Thoracic aorta (tissue), 2 donors: Measurements from ENCODE around the gene APOBEC3G. TPM values are rescaled to one million over a fixed set of nuclear protein-coding genes. Genes with fewer than 3 reads are reported as not detected.
"Not testable (repeated sequence)": the region's sequence is repeated elsewhere in the genome, so short reads cannot be mapped to it uniquely, and the experiment has no call there.

Experiments used
- ATAC-seq: fragments of 150-250 bp; one replicate; pipeline ENCODE4 v1.8.0; 2017; ENCODE audit warnings: low read depth; ENCODE audit not compliant: insufficient number of reproducible peaks, low FRiP score
- DNase-seq: peaks from one replicate; pipeline ENCODE4 v3.0.0-alpha.2; 2020; ENCODE audit warnings: low spot score
- H3K27ac ChIP-seq, 2 donors: fragments of 200-600 bp; sonication (generic); 1 replicate in 1 of 2; 2 replicates in 1 of 2; pipeline ENCODE4 v1.5.1; 2016; ENCODE audit warnings: mild to moderate bottlenecking in 2 of 2, moderate library complexity in 2 of 2
- H3K27me3 ChIP-seq: fragments of 200-600 bp; sonication (generic); replicated peaks from 2 replicates; pipeline ENCODE4 v1.6.0; 2016; ENCODE audit warnings: mild to moderate bottlenecking; ENCODE audit not compliant: insufficient read depth
- H3K36me3 ChIP-seq: fragments of 200-600 bp; sonication (generic); one replicate; pipeline ENCODE4 v1.5.1; 2016
- H3K4me1 ChIP-seq, 2 donors: fragments of 200-600 bp; sonication (generic); 1 replicate in 1 of 2; 2 replicates in 1 of 2; pipeline versions ENCODE4 v1.5.1 to v1.6.0; 2016; ENCODE audit warnings: low read depth in 2 of 2, mild to moderate bottlenecking in 1 of 2; ENCODE audit not compliant: control insufficient read depth in 1 of 2
- H3K4me3 ChIP-seq: fragments of 200-600 bp; sonication (generic); 2 replicates; pipeline ENCODE4 v1.5.1; 2016; ENCODE audit warnings: mild to moderate bottlenecking
- H3K9me3 ChIP-seq: fragments of 200-600 bp; sonication (generic); 2 replicates; pipeline ENCODE4 v1.5.1; 2016
- CTCF ChIP-seq: fragments of 200-600 bp; sonication (generic); IDR thresholded peaks from one replicate; pipeline ENCODE4 v1.5.1; 2019; ENCODE audit warnings: antibody characterized with exemption
- total RNA-seq, 2 donors: library from RNA; depleted of rRNA; stranded (reverse); fragments of >200 nt; gene quantifications; one replicate each; pipeline versions ENCODE4 v1.1.0 to v1.2.3, GENCODE V29; 2016

APOBEC3G gene
- total RNA-seq, 2 donors from 2014 or later, result 3.4 to 8.3 TPM

DNA sequence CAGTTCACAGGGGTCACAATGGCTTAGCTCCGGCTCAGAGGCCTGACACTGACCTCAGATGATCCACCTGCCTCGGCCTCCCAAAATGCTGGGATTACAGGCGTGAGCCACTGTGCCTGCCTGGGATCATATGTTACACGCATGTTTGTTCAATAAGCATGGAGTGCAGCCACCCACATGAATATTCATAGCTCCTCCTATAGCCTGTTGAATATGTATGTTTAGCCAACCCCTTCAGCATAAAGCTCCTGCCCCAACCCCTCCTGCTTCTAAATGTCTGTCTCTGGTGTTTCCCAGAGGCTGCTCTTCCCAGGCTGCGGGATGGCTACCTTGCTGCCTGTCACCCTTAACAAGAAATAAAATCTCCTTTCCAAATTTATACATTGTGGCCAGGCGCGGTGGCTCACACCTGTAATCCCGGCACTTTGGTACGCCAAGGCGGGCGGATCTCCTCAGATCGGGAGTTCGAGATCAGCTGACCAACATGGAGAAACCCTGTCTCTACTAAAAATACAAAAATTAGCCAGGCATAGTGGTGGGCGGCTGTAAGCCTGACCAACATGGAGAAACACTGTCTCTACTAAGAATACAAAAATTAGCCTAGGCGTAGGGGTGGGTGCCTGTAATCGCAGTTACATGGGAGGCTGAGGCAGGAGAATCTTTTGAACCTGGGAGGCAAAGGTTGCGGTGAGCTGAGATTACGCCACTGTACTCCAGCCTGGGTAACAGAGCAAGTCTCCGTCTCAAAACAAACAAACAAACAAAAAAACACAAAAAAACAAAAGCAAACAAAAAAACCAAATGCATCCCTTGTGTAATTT, 37.6 kb upstream of the APOBEC3G start:
- no peak for TF ChIP-seq CTCF
- peak overlapping the region in 1 of 2 donors; percentile 83 for H3K27ac ChIP-seq
- H3K27me3 ChIP-seq, result no peaks in the 10 kb centered on the region
- DNase-seq (no peak), ATAC-seq (no peak)
- H3K9me3 ChIP-seq, result no peaks in the 10 kb centered on the region
- H3K4me3 ChIP-seq, result peak overlapping the region; percentile 93
- H3K36me3 ChIP-seq, result no peaks in the 10 kb centered on the region
- peaks cover 0 to 9% of the 10 kb centered on the region in 2 donors for H3K4me1 ChIP-seq

DNA sequence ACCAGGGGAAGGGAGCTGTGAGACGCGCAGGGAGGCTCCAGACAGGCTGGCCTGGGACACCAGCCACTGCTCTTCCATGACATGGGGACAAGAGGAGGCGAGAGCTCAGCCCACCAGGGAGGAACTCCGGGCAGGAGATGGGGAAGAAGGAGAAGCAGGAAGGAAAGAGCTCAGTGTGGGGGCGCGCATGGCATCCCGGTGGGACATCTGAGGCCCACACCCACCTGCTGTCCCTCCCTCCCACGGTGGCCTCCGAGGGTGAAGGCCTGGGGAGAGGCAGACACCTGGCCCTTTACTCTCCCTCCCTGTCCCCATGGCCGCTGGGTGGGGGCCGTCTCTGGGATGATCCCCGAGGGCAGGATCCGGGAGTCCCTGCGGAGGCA, 36.9 kb upstream of the APOBEC3G start:
- H3K4me1 ChIP-seq, H3K9me3 ChIP-seq, H3K27me3 ChIP-seq, H3K36me3 ChIP-seq, DNase-seq: not testable (repeated sequence)
- ATAC-seq, result peak; percentile 45
- H3K27ac ChIP-seq, result peak overlapping the region in 1 of 2 donors; percentile 83
- H3K4me3 ChIP-seq, result peak overlapping the region; percentile 93

DNA sequence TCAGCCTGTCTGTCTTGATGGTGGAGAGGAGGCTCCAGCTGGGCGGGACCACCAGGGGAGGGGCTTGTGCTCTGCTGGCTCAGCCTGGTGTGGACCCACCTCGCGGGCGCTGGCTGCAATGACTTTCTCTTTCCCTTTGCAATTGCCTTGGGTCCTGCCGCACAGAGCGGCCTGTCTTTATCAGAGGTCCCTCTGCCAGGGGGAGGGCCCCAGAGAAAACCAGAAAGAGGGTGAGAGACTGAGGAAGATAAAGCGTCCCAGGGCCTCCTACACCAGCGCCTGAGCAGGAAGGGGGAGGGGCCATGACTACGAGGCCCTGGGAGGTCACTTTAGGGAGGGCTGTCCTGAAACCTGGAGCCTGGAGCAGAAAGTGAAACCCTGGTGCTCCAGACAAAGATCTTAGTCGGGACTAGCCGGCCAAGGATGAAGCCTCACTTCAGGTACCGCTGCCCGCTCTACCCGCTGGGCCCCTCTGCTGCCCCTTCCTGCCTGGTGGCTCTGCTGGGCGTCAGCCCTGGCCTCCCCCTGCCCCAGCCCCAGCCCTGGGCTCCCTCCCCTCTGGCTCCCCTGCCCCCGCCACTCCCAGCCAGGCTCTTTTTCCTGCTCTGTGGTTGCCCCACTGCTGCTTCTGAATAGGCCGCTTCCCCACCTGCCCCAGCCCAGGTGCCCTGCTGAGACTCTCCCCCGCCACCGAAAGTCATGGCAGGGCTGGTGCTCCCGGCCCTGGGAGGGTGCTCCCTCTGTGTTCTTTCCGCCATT, 36.4 kb upstream of the APOBEC3G start, which contains the start of gene APOBEC3F:
Gene APOBEC3F, plus strand, starts transcription at position 327 of the 759 bp plus-strand sequence. Its CDS starts 97 bp downstream, at position 424.
- H3K27me3 ChIP-seq, H3K36me3 ChIP-seq, H3K9me3 ChIP-seq, H3K4me1 ChIP-seq, DNase-seq: not testable (repeated sequence)
- peak within 1 kb of the TSS; percentile 77 to 83 for H3K27ac ChIP-seq
- peak within 1 kb of the TSS; percentile 93 for H3K4me3 ChIP-seq
- ATAC-seq, result peak; percentile 71

DNA sequence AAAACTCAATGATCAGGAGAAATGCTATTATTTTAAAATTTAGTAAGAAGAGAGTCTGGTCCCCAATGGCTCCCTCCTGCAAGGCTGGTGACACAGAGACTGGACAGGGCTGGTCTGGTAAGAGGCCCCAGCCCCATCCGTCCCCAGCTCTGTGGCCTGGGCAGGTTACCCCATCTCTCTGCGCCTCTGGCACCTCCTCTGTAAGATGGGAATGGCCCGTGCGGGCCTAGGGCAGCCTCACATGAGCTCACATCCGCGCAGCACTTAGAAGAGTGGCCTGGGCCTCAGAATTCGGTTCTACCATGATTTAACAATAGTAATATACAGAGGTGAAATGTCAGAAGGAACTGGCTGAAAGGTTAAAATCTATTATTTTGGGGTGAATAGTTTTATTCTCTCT, 35.2 kb upstream of the APOBEC3G start:
- H3K4me3 ChIP-seq, result no peak overlapping the region

DNA sequence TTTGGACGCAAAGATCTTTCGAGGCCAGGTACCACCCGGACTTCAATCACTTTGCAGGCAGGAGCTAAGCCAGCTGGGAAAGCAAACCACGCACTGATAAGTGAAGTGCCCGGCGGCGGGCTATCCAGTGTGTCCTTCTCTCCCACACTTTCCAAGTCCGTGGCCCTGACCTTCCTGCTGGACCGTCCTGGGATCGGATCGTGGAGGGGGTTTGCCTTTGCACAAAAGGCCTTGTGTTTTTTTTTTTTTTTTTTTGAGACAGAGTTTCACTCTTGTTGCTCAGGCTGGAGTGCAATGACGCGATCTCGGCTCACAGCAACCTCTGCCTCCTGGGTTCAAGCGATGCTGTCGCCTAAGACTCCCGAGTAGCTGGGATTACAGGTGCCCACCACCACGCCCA, 34.0 kb upstream of the APOBEC3G start:
- not testable (repeated sequence) for H3K9me3 ChIP-seq, H3K36me3 ChIP-seq, H3K4me1 ChIP-seq, DNase-seq, H3K27ac ChIP-seq, ATAC-seq, H3K27me3 ChIP-seq, H3K4me3 ChIP-seq

More for the DNA sequence above, 35.2 kb upstream of the APOBEC3G start:
- no peak for TF ChIP-seq CTCF
- no peak for DNase-seq
- H3K36me3 ChIP-seq, result no peaks in the 10 kb centered on the region
- no peaks in the 10 kb centered on the region for H3K9me3 ChIP-seq
- ATAC-seq, result no peak
- no peak overlapping the region for H3K27ac ChIP-seq
- no peaks in the 10 kb centered on the region for H3K27me3 ChIP-seq
- H3K4me1 ChIP-seq, result peaks cover 0 to 9% of the 10 kb centered on the region in 2 donors

DNA sequence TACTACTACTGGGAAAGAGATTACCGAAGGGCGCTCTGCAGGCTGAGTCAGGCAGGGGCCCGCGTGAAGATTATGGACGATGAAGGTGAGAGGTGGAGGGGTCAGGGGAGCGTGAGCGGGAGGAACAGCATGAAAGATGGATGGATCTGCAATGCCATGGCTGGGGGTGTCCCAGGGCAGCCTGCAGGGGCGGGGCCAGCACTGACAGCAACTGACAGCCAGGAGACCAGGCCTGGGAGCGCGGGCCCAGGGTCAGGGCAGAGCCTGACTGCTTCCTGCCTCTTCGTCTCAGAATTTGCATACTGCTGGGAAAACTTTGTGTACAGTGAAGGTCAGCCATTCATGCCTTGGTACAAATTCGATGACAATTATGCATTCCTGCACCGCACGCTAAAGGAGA, 31.9 kb upstream of the APOBEC3G start:
- H3K4me3 ChIP-seq, DNase-seq, H3K27ac ChIP-seq, H3K36me3 ChIP-seq, H3K27me3 ChIP-seq, ATAC-seq, H3K4me1 ChIP-seq, H3K9me3 ChIP-seq: not testable (repeated sequence)

GRCh38 chr22:39049486-39049885, 27.6 kb upstream of the APOBEC3G start:
- not testable (repeated sequence) for H3K4me1 ChIP-seq, ATAC-seq, H3K36me3 ChIP-seq, H3K27me3 ChIP-seq, DNase-seq, H3K9me3 ChIP-seq, H3K27ac ChIP-seq, H3K4me3 ChIP-seq

DNA sequence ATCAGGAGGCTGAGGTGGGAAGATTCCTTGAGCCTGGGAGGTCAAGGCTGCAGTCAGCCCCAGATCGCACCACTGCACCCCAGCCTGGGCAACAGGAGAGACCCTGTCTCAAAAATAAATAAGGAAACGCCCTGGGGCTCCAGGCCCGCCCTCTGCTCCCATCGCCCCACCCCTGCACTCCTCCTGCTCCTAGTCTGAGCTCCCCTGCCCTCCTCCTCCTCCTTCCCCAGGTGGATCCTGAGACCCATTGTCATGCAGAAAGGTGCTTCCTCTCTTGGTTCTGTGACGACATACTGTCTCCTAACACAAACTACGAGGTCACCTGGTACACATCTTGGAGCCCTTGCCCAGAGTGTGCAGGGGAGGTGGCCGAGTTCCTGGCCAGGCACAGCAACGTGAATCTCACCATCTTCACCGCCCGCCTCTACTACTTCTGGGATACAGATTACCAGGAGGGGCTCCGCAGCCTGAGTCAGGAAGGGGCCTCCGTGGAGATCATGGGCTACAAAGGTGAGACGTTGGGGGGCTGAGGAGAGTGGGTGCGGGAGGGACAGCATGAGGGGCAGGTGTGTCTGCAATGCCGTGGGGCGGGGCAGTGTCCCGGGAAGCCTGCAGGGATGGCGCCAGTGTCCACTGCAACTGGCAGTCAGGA, 25.1 kb upstream of the APOBEC3G start:
- H3K4me3 ChIP-seq, DNase-seq, H3K27ac ChIP-seq, H3K27me3 ChIP-seq, H3K36me3 ChIP-seq, H3K4me1 ChIP-seq, ATAC-seq, H3K9me3 ChIP-seq: not testable (repeated sequence)
